Testis (tissue), 5 donors: ENCODE measurements around the gene COCH. TPM values are rescaled to one million over a fixed set of nuclear protein-coding genes. Genes with fewer than 3 reads are reported as not detected.

ENCODE experiments used
- DNase-seq: peaks from one replicate; pipeline ENCODE4 v3.0.0-alpha.2; 2019
- H3K27ac ChIP-seq, 2 donors: fragments of 200-600 bp; sonication (generic); one replicate each; pipeline ENCODE4 v1.5.1; 2019
- H3K27me3 ChIP-seq: fragments of 200-600 bp; sonication (generic); one replicate; pipeline ENCODE4 v1.5.1; 2019
- H3K36me3 ChIP-seq: fragments of 200-600 bp; sonication (generic); one replicate; pipeline ENCODE4 v1.5.1; 2017; ENCODE audit warnings: low read depth; ENCODE audit errors: missing control alignments
- H3K4me1 ChIP-seq: fragments of 200-600 bp; sonication (generic); one replicate; pipeline ENCODE4 v1.5.1; 2019
- H3K4me3 ChIP-seq, 2 donors: fragments of 200-600 bp; sonication (generic); one replicate each; pipeline ENCODE4 v1.5.1; 2017 to 2019
- H3K9me3 ChIP-seq: fragments of 200-600 bp; sonication (generic); one replicate; pipeline ENCODE4 v1.5.1; 2017
- POLR2A ChIP-seq: fragments of 450-650 bp; IDR thresholded peaks from one replicate; pipeline ENCODE4 v1.6.1; 2017; ENCODE audit warnings: antibody characterized with exemption, mild to moderate bottlenecking, moderate library complexity
- WGBS, 2 donors: methylation state at CpG; one replicate each; pipeline ENCODE4 v1.1.5; 2018; 5-methylcytosine and 5-hydroxymethylcytosine counted together
- intact Hi-C: fragments of 100-400 bp; cut with DNase I; formaldehyde crosslinking; loops from one replicate; pipeline ENCODE4 v1.15.1; 2023; ENCODE audit warnings: low total_unique reads
- long read RNA-seq, 2 donors: transcript quantifications; one replicate each; lab custom pipeline, GENCODE V29; 2026
- polyA plus RNA-seq: library from polyadenylated mRNA; stranded (reverse); fragments of 350-450 nt; fragmentation: Illumina TruSeq; extraction: RNeasy Lipid Tissue Mini Kit (QIAGEN cat#74804); gene quantifications from one replicate; pipeline ENCODE4 v1.2.3, GENCODE V29; 2014; ENCODE audit warnings: low read depth, low replicate concordance; ENCODE audit not compliant: insufficient read depth
- total RNA-seq, 2 donors: library from RNA; depleted of rRNA; stranded (reverse); fragments of >200 nt; gene quantifications; one replicate each; pipeline ENCODE4 v1.2.3, GENCODE V29; 2016
- TF ChIP-seq, protein P1 (sequence below), 3 experiments: fragments of 450-650 bp in 2 of 3; fragments of 200-600 bp in 1 of 3; sonication (generic) in 1 of 3; IDR thresholded peaks; one replicate each; pipeline ENCODE4 v1.5.1; 2016 to 2019; ENCODE audit warnings: antibody characterized with exemption in 3 of 3, mild to moderate bottlenecking in 2 of 3, moderate library complexity in 1 of 3

COCH gene
- total RNA-seq (1 to 10 TPM; 2.2 to 5.0 TPM), polyA plus RNA-seq (3.0 TPM)
- long read RNA-seq, donor 1, partial matches to known transcripts = 32 of 33 reads
- long read RNA-seq, donor 1, other reads (novel, unspliced or antisense) = 0 of 33 reads
- long read RNA-seq, donor 2, partial matches to known transcripts = 0 of 1 reads
- long read RNA-seq, donor 2, other reads (novel, unspliced or antisense) = 0 of 1 reads

DNA sequence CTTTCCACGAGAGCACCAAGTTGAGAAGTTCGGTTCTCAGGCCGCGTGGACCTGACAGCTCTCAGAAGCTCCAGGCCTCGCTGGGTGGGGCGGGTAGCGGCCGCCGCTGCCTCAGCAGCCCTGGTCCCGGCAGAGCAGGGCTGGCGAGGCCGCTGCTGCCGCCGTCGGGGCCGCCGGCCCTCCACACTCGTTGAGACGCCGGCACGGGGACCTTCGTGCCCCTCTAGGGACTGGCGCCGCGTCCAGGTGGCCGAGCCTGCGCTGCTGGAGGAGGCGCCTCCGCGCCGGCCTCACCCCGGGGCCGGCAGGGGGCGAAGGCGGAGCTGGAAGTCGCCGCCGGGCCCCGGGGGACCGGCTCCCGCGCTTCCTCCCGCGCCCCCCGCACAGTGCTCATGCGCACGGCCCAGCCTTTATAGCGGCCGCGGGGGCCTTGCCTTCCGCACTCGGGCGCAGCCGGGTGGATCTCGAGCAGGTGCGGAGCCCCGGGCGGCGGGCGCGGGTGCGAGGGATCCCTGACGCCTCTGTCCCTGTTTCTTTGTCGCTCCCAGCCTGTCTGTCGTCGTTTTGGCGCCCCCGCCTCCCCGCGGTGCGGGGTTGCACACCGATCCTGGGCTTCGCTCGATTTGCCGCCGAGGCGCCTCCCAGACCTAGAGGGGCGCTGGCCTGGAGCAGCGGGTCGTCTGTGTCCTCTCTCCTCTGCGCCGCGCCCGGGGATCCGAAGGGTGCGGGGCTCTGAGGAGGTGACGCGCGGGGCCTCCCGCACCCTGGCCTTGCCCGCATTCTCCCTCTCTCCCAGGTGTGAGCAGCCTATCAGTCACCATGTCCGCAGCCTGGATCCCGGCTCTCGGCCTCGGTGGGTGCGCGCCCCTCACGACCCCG is at the start of gene COCH:
TSS of gene COCH (plus strand) at position 440 of the 879 bp plus-strand sequence. CDS start at position 820, 380 bp downstream.
- H3K27me3 ChIP-seq = no peaks in the 10 kb centered on the region
- 5% methylated on average over 4 to 64 of the region's 99 CpGs for WGBS, 2 donors
- H3K4me3 ChIP-seq = peak within 1 kb of the TSS; percentile 50 to 62
- no peaks in the 10 kb centered on the region for H3K36me3 ChIP-seq
- TF ChIP-seq POLR2A = no peak
- TF ChIP-seq, protein P1, sequence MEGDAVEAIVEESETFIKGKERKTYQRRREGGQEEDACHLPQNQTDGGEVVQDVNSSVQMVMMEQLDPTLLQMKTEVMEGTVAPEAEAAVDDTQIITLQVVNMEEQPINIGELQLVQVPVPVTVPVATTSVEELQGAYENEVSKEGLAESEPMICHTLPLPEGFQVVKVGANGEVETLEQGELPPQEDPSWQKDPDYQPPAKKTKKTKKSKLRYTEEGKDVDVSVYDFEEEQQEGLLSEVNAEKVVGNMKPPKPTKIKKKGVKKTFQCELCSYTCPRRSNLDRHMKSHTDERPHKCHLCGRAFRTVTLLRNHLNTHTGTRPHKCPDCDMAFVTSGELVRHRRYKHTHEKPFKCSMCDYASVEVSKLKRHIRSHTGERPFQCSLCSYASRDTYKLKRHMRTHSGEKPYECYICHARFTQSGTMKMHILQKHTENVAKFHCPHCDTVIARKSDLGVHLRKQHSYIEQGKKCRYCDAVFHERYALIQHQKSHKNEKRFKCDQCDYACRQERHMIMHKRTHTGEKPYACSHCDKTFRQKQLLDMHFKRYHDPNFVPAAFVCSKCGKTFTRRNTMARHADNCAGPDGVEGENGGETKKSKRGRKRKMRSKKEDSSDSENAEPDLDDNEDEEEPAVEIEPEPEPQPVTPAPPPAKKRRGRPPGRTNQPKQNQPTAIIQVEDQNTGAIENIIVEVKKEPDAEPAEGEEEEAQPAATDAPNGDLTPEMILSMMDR (IDR thresholded peaks at IDR 0.05) = peak in 1 of 3 experiments; percentile 14
- DNase-seq = no peak
- no peaks in the 10 kb centered on the region for H3K9me3 ChIP-seq
- H3K27ac ChIP-seq = no peak within 1 kb of the TSS
- H3K4me1 ChIP-seq = peaks cover 9% of the 10 kb centered on the region
- intact Hi-C loops = no loop called here

DNA sequence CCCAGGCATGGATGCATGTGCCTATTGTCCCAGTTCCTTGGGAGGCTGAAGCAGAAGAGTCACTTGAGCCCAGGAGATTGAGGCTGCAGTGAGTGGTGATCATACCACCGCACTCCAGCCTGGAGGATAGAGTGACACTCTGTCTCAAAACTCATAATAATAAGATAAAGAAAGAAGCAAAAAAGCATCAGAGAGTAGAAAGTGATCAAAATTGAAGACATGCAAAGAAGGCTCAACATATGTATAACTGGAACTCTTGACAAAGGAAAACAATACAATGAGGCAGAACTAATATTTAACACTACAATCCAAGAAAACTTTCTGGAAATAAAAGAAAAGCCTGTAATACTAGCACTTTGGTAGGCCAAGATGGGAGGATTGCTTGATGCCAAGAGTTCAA is 48.3 kb upstream of the COCH start:
- H3K27ac ChIP-seq = no peak overlapping the region
- TF ChIP-seq, protein P1 (IDR thresholded peaks at IDR 0.05) = no peak
- TF ChIP-seq POLR2A = no peak
- intact Hi-C loops = no loop called here
- H3K27me3 ChIP-seq = no peaks in the 10 kb centered on the region
- 95 to 100% methylated on average over 1 of the region's 1 CpG for WGBS, 2 donors
- no peaks in the 10 kb centered on the region for H3K4me1 ChIP-seq
- H3K9me3 ChIP-seq = no peaks in the 10 kb centered on the region
- H3K4me3 ChIP-seq = no peak overlapping the region
- H3K36me3 ChIP-seq = no peaks in the 10 kb centered on the region
- DNase-seq = no peak

DNA sequence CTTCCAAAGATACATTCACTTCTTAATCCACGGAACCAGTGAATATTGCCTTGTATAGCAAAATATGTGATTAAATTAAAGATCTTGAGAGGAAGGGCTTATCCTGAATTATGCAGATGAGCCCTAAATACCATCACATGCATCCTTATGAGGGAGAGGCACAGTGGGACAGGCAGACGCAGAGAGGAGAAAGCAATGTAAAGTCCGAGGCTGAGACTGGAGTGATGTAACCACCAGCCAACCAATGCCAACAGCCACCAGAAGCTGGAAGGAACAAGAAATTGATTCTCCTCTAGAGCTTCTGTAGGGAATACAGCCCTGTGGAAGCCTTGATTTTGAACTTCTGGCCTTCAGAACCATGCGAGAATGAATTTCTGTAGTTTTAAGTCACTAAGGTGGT is 44.5 kb upstream of the COCH start:
- no peaks in the 10 kb centered on the region for H3K4me1 ChIP-seq
- H3K27ac ChIP-seq = no peak overlapping the region
- no peak overlapping the region for H3K4me3 ChIP-seq
- H3K9me3 ChIP-seq = no peaks in the 10 kb centered on the region
- WGBS, 2 donors = 67 to 78% methylated on average over 4 of the region's 4 CpGs
- H3K27me3 ChIP-seq = no peaks in the 10 kb centered on the region
- intact Hi-C loops = no loop called here
- TF ChIP-seq, protein P1 (IDR thresholded peaks at IDR 0.05) = no peak
- no peak for TF ChIP-seq POLR2A
- no peaks in the 10 kb centered on the region for H3K36me3 ChIP-seq
- no peak for DNase-seq

DNA sequence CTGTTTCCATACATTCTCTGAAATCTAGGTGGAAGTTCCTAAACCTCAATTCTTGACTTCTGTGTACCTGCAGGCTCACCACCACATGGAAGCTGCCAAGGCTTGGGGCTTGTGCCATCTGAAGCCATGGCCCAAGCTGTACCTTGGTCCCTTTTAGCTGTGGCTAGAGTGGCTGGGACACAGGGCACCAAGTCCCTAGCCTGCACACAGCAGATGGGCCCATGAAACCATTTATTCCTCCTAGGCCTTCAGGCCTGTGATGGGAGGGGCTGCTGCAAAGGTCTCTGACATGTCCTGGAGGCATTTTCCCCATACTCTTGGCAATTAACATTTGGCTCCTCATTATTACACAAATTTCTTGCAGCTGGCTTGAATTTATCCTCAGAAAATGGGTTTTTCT is 40.0 kb upstream of the COCH start:
- no peaks in the 10 kb centered on the region for H3K27me3 ChIP-seq
- no peaks in the 10 kb centered on the region for H3K36me3 ChIP-seq
- DNase-seq = no peak
- H3K9me3 ChIP-seq = no peaks in the 10 kb centered on the region
- H3K4me1 ChIP-seq = no peaks in the 10 kb centered on the region
- no peak overlapping the region for H3K4me3 ChIP-seq
- intact Hi-C loops = no loop called here
- no peak overlapping the region for H3K27ac ChIP-seq
- TF ChIP-seq POLR2A = no peak
- TF ChIP-seq, protein P1 (IDR thresholded peaks at IDR 0.05) = no peak
